Keratinocyte (primary cell): ENCODE results near the gene ZNF77. TPM values are rescaled to one million over a fixed set of nuclear protein-coding genes. Genes with fewer than 3 reads are reported as not detected.

Source experiments
- DNase-seq: peaks from one replicate; pipeline ENCODE4 v3.0.0-alpha.2; 2011; ENCODE audit warnings: low read depth, missing footprints, low spot score
- FAIRE-seq: peaks from 2 replicates; lab custom pipeline; 2011; peaks lifted over from hg19 to GRCh38; lab: Jason Lieb, UNC
- H2AFZ ChIP-seq: 2 replicates; pipeline ENCODE4 v1.6.0; 2012; ENCODE audit warnings: low read length, control low read depth, inconsistent platforms; ENCODE audit not compliant: control insufficient read depth
- H3K27ac ChIP-seq: 2 replicates; pipeline ENCODE4 v1.5.1; 2011; ENCODE audit warnings: low read length; ENCODE audit not compliant: control insufficient read depth, insufficient read depth
- H3K27me3 ChIP-seq: 3 replicates; pipeline ENCODE4 v1.6.0; 2011; ENCODE audit warnings: low read length; ENCODE audit not compliant: control insufficient read depth, insufficient read depth; ENCODE audit errors: extremely low read depth
- H3K36me3 ChIP-seq, 2 experiments: 2 replicates in 1 of 2; 3 replicates in 1 of 2; pipeline ENCODE4 v1.5.1; 2011; ENCODE audit warnings: low read length in 2 of 2, mild to moderate bottlenecking in 1 of 2; ENCODE audit not compliant: control insufficient read depth in 2 of 2, insufficient read depth in 2 of 2; ENCODE audit errors: extremely low read depth in 1 of 2
- H3K4me1 ChIP-seq: 3 replicates; pipeline ENCODE4 v1.5.1; 2011; ENCODE audit warnings: low read length; ENCODE audit not compliant: control insufficient read depth, insufficient read depth; ENCODE audit errors: extremely low read depth
- H3K4me2 ChIP-seq: 3 replicates; pipeline ENCODE4 v1.6.0; 2011; ENCODE audit warnings: low read depth, low read length; ENCODE audit not compliant: control insufficient read depth, insufficient read depth; ENCODE audit errors: extremely low read depth
- H3K4me3 ChIP-seq, 3 experiments: fragments of 200-600 bp in 1 of 3; sonication (generic) in 1 of 3; 2 replicates in 2 of 3; 3 replicates in 1 of 3; pipeline ENCODE4 v1.5.1; 2011 to 2016; ENCODE audit warnings: low read length in 3 of 3, mild to moderate bottlenecking in 3 of 3, control low read depth in 2 of 3, inconsistent platforms in 1 of 3, low read depth in 1 of 3, mixed read lengths in 1 of 3, mixed run types in 1 of 3, moderate library complexity in 1 of 3; ENCODE audit not compliant: control insufficient read depth in 2 of 3, insufficient read depth in 2 of 3; ENCODE audit errors: extremely low read depth in 1 of 3
- H3K79me2 ChIP-seq: 2 replicates; pipeline ENCODE4 v1.6.0; 2012; ENCODE audit warnings: low read length; ENCODE audit not compliant: control insufficient read depth, insufficient read depth
- H3K9ac ChIP-seq: 3 replicates; pipeline ENCODE4 v1.6.0; 2011; ENCODE audit warnings: low read length; ENCODE audit not compliant: control insufficient read depth, insufficient read depth; ENCODE audit errors: extremely low read depth
- H3K9me1 ChIP-seq: 3 replicates; pipeline ENCODE4 v1.6.0; 2011; ENCODE audit warnings: low read length; ENCODE audit not compliant: control insufficient read depth, insufficient read depth; ENCODE audit errors: extremely low read depth
- H3K9me3 ChIP-seq: 2 replicates; pipeline ENCODE4 v1.5.1; 2012; ENCODE audit warnings: low read depth, low read length; ENCODE audit not compliant: control insufficient read depth
- H4K20me1 ChIP-seq: 3 replicates; pipeline ENCODE4 v1.6.0; 2011; ENCODE audit warnings: low read length; ENCODE audit not compliant: control insufficient read depth, insufficient read depth; ENCODE audit errors: extremely low read depth
- EZH2 ChIP-seq: IDR thresholded peaks from one replicate; pipeline ENCODE4 v1.6.1; 2012; ENCODE audit warnings: inconsistent platforms, mild to moderate bottlenecking, low read length, moderate library complexity
- dilution Hi-C: fragments of 300-500 bp; cut with MboI; formaldehyde crosslinking; loops from one replicate; pipeline ENCODE4 v1.7.0; 2020; ENCODE audit warnings: low sequenced_read_pairs; ENCODE audit not compliant: extremely low pct_ligation_motif_present
- polyA plus RNA-seq, 5 experiments: library from polyadenylated mRNA; depleted of rRNA in 3 of 5; stranded (reverse) in 3 of 5; stranded (forward) in 1 of 5; unstranded in 1 of 5; fragments of >200 nt; gene quantifications; 1 replicate in 1 of 5; 2 replicates in 3 of 5; 3 replicates in 1 of 5; pipeline versions ENCODE4 v1.2.1 to v1.2.3, GENCODE V29; 2011 to 2012; ENCODE audit warnings: missing spikeins in 2 of 5, low read depth in 1 of 5, low replicate concordance in 1 of 5
- TF ChIP-seq, protein P1 (sequence below), 3 experiments: IDR thresholded peaks in 1 of 3; conservative IDR thresholded peaks in 1 of 3; optimal IDR thresholded peaks in 1 of 3; 2 replicates in 2 of 3; 3 replicates in 1 of 3; pipeline versions ENCODE3 to v1.5.1; 2011; ENCODE audit warnings: low read length in 3 of 3, mild to moderate bottlenecking in 3 of 3, moderate library complexity in 2 of 3, control low read depth in 1 of 3, inconsistent platforms in 1 of 3; ENCODE audit not compliant: insufficient read depth in 2 of 3; ENCODE audit errors: extremely low read depth in 1 of 3

ZNF77 gene
- polyA plus RNA-seq, 1 donor (not counting 4 experiments of a cell fraction or from before 2014, with no cell fraction given): 6.0 TPM

- no peak overlapping the region for H3K27ac ChIP-seq
- no peak overlapping the region for H3K9ac ChIP-seq
- H3K79me2 ChIP-seq: no peaks in the 10 kb centered on the region
- H3K4me1 ChIP-seq: peaks cover 12% of the 10 kb centered on the region
- H3K4me2 ChIP-seq: no peak overlapping the region
- H3K27me3 ChIP-seq: no peaks in the 10 kb centered on the region
- no peak overlapping the region for H2AFZ ChIP-seq
- no peaks in the 10 kb centered on the region for H4K20me1 ChIP-seq
- no peak for TF ChIP-seq EZH2
- TF ChIP-seq, protein P1, sequence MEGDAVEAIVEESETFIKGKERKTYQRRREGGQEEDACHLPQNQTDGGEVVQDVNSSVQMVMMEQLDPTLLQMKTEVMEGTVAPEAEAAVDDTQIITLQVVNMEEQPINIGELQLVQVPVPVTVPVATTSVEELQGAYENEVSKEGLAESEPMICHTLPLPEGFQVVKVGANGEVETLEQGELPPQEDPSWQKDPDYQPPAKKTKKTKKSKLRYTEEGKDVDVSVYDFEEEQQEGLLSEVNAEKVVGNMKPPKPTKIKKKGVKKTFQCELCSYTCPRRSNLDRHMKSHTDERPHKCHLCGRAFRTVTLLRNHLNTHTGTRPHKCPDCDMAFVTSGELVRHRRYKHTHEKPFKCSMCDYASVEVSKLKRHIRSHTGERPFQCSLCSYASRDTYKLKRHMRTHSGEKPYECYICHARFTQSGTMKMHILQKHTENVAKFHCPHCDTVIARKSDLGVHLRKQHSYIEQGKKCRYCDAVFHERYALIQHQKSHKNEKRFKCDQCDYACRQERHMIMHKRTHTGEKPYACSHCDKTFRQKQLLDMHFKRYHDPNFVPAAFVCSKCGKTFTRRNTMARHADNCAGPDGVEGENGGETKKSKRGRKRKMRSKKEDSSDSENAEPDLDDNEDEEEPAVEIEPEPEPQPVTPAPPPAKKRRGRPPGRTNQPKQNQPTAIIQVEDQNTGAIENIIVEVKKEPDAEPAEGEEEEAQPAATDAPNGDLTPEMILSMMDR (optimal IDR thresholded peaks at IDR 0.05 in 1 of 3, IDR thresholded peaks at IDR 0.05 in 1 of 3, conservative IDR thresholded peaks at IDR 0.05 in 1 of 3; ENCODE audit: extremely low read depth in 1 of 3, insufficient read depth in 2 of 3, low read length in 3 of 3): no peak
- H3K9me3 ChIP-seq: no peaks in the 10 kb centered on the region
- FAIRE-seq (no peak), DNase-seq (no peak)
- no peaks in the 10 kb centered on the region for H3K9me1 ChIP-seq
- H3K36me3 ChIP-seq: peaks cover 0 to 2% of the 10 kb centered on the region in 2 experiments
- H3K4me3 ChIP-seq: no peak overlapping the region
- dilution Hi-C loops: no loop called here
Measured at GRCh38 chr19:2926341-2927031, 18.3 kb downstream of the ZNF77 start.

DNA sequence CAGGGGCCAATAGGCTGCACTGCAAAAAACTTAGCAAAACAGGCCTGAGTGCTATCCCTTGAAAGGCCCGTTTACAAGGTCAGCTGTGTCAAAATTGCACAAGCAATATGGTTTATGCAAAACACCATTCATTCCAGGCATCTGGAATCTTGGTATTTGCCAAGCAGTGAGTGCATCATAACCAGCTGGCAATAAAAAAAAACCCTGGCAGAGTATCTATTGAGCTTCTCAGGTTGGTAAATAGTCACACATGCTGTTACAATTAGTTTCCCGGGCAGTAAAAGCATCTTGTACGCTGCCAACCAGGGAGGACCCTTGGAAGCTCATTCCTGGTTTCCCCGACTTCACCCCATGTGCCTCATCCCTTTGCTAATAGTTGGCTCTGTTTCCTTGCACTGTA lies 21.3 kb downstream of the ZNF77 start:
- Histone ChIP-seq H3K4me3 (no peak overlapping the region), H3K9ac (no peak overlapping the region), H3K4me1 (peaks cover 12% of the 10 kb centered on the region), H3K27me3 (no peaks in the 10 kb centered on the region), H2AFZ (no peak overlapping the region), H3K9me3 (peaks cover 3% of the 10 kb centered on the region), H3K4me2 (no peak overlapping the region), H4K20me1 (no peaks in the 10 kb centered on the region), H3K27ac (peak overlapping the region; percentile 34), H3K36me3 (no peaks in the 10 kb centered on the region), H3K9me1 (no peaks in the 10 kb centered on the region), H3K79me2 (no peaks in the 10 kb centered on the region)
- FAIRE-seq: peak; percentile 26
- DNase-seq: no peak
- dilution Hi-C loops: no loop called here
- TF ChIP-seq, protein P1 (optimal IDR thresholded peaks at IDR 0.05 in 1 of 3, IDR thresholded peaks at IDR 0.05 in 1 of 3, conservative IDR thresholded peaks at IDR 0.05 in 1 of 3; ENCODE audit: extremely low read depth in 1 of 3, insufficient read depth in 2 of 3, low read length in 3 of 3): no peak
- TF ChIP-seq EZH2: no peak
